GM12878 (cell line): ENCODE data around the gene IL34. TPM values are rescaled to one million over a fixed set of nuclear protein-coding genes. Genes with fewer than 3 reads are reported as not detected.

Experiments used
- ATAC-seq: fragments of 200-7000 bp; cut with Tn5 transposase; 3 replicates; pipeline ENCODE4 v1.9.1; 2020; ENCODE audit warnings: mild to moderate bottlenecking, moderate library complexity
- BruUV-seq: library from RNA; stranded (reverse); fragments of 400-500 nt; replicated peaks from 2 replicates; lab custom pipeline; 2021; lab: Mats Ljungman, UMichigan
- CTCF ChIA-PET: fragments of 300-600 bp; sonication (Branson Sonifier 250); formaldehyde crosslinking; extraction: SDS; loops from one replicate; lab custom pipeline; 2021; ENCODE audit warnings: inconsistent platforms; lab: Yijun Ruan, JAX
- POLR2A ChIA-PET: fragments of 350-600 bp; formaldehyde crosslinking; extraction: SDS; loops from one replicate; lab custom pipeline; 2021; ENCODE audit warnings: inconsistent platforms; lab: Charles Lee
- RAD21 ChIA-PET: fragments of 300-600 bp; sonication (Branson Sonifier 250); formaldehyde crosslinking; loops from one replicate; lab custom pipeline; 2023; ENCODE audit warnings: antibody characterized with exemption; ENCODE audit not compliant: unreplicated experiment; lab: Charles Lee
- SMC1A ChIA-PET: fragments of 300-600 bp; sonication (Branson Sonifier 250); formaldehyde crosslinking; loops from one replicate; lab custom pipeline; 2023; ENCODE audit not compliant: unreplicated experiment, uncharacterized antibody; lab: Charles Lee
- DNase-seq: peaks from one replicate; pipeline ENCODE4 v3.0.0-alpha.2; 2011; ENCODE audit warnings: low read depth, low spot score
- FAIRE-seq: peaks from 3 replicates; lab custom pipeline; 2011; peaks lifted over from hg19 to GRCh38; lab: Jason Lieb, UNC
- H2AFZ ChIP-seq: 2 replicates; pipeline ENCODE4 v1.6.0; 2011; ENCODE audit warnings: low read depth, low read length, control low read depth; ENCODE audit not compliant: control insufficient read depth
- H3K27ac ChIP-seq: 2 replicates; pipeline ENCODE4 v1.5.1; 2011; ENCODE audit warnings: control low read depth; ENCODE audit not compliant: control insufficient read depth, insufficient read depth
- H3K27me3 ChIP-seq, 2 experiments: replicated peaks in 1 of 2; 2 replicates each; pipeline versions ENCODE4 v1.6.0 to v1.6.1; 2011; ENCODE audit warnings: low read length in 1 of 2; ENCODE audit not compliant: control insufficient read depth in 2 of 2, insufficient read depth in 2 of 2
- H3K36me3 ChIP-seq, 2 experiments: 2 replicates each; pipeline ENCODE4 v1.5.1; 2011; ENCODE audit warnings: low read length in 1 of 2; ENCODE audit not compliant: control insufficient read depth in 2 of 2, insufficient read depth in 2 of 2
- H3K4me1 ChIP-seq: 2 replicates; pipeline ENCODE4 v1.6.1; 2011; ENCODE audit warnings: mild to moderate bottlenecking, low read length, moderate library complexity, mixed read lengths; ENCODE audit not compliant: control insufficient read depth, insufficient read depth
- H3K4me2 ChIP-seq: 2 replicates; pipeline ENCODE4 v1.6.0; 2011; ENCODE audit warnings: control low read depth; ENCODE audit not compliant: control insufficient read depth, insufficient read depth
- H3K4me3 ChIP-seq: fragments of 200-600 bp; sonication (generic); 2 replicates; pipeline ENCODE4 v1.5.1; 2016
- H3K79me2 ChIP-seq: 2 replicates; pipeline ENCODE4 v1.6.0; 2011; ENCODE audit warnings: low read length; ENCODE audit not compliant: control insufficient read depth, insufficient read depth
- H3K9ac ChIP-seq: 2 replicates; pipeline ENCODE4 v1.8.0; 2011; ENCODE audit warnings: low read length, control low read depth, mixed read lengths; ENCODE audit not compliant: control insufficient read depth, insufficient read depth
- H3K9me3 ChIP-seq: replicated peaks from 3 replicates; pipeline ENCODE4 v1.5.1; 2011; ENCODE audit warnings: mild to moderate bottlenecking, low read length; ENCODE audit not compliant: control insufficient read depth, insufficient read depth
- H4K20me1 ChIP-seq: 2 replicates; pipeline ENCODE4 v1.6.0; 2011; ENCODE audit not compliant: control insufficient read depth, insufficient read depth
- DPF2 ChIP-seq: fragments of 450-650 bp; IDR thresholded peaks from 2 replicates; pipeline ENCODE4 v1.6.1; 2017; ENCODE audit warnings: mild to moderate bottlenecking
- ETV6 ChIP-seq, 2 experiments: fragments of 450-650 bp in 1 of 2; IDR thresholded peaks in 1 of 2; conservative IDR thresholded peaks in 1 of 2; 2 replicates each; pipeline ENCODE4 v1.6.1; 2014; ENCODE audit warnings: antibody characterized with exemption in 1 of 2, borderline replicate concordance in 1 of 2, low read depth in 1 of 2, mild to moderate bottlenecking in 1 of 2, moderate library complexity in 1 of 2
- KLF5 ChIP-seq: fragments of 450-650 bp; IDR thresholded peaks from 2 replicates; pipeline ENCODE4 v1.6.1; 2014; ENCODE audit warnings: mild to moderate bottlenecking; ENCODE audit not compliant: partially characterized antibody
- MXI1 ChIP-seq: fragments of 150-350 bp; IDR thresholded peaks from 2 replicates; pipeline ENCODE4 v1.6.1; 2011; ENCODE audit warnings: low read depth, mild to moderate bottlenecking, inconsistent platforms, low read length, improper control_type of control experiment
- RFX5 ChIP-seq: IDR thresholded peaks from 2 replicates; pipeline ENCODE4 v1.6.1; 2011; ENCODE audit warnings: low read depth, low read length, improper control_type of control experiment
- SREBF2 ChIP-seq: IDR thresholded peaks from 2 replicates; pipeline ENCODE4 v1.6.1; 2012; ENCODE audit warnings: mild to moderate bottlenecking, low read length
- YBX1 ChIP-seq: fragments of 450-650 bp; IDR thresholded peaks from 2 replicates; pipeline ENCODE4 v1.6.1; 2016; ENCODE audit warnings: antibody characterized with exemption
- ZNF207 ChIP-seq: fragments of 450-650 bp; IDR thresholded peaks from 2 replicates; pipeline ENCODE4 v1.6.1; 2014; ENCODE audit warnings: antibody characterized with exemption, mild to moderate bottlenecking, borderline replicate concordance
- WGBS: methylation state at CpG from one replicate; pipeline ENCODE4 v1.1.6; 2016; ENCODE audit warnings: low lambda C conversion rate; ENCODE audit not compliant: insufficient replicate concordance, insufficient coverage; ENCODE audit errors: missing lambda C conversion rate; 5-methylcytosine and 5-hydroxymethylcytosine counted together
- in situ Hi-C: fragments of 300-500 bp; cut with MboI; formaldehyde crosslinking; loops from 9 replicates; pipeline ENCODE4 v1.14.3; 2018; ENCODE audit warnings: mixed read lengths
- intact Hi-C: fragments of 100-400 bp; cut with micrococcal nuclease; formaldehyde crosslinking; loops from one replicate; pipeline ENCODE4 v1.14.2; 2022; ENCODE audit not compliant: unreplicated experiment
- polyA plus RNA-seq, 11 experiments: library from polyadenylated mRNA; depleted of rRNA in 4 of 11; unstranded in 6 of 11; stranded (reverse) in 5 of 11; fragments of >200 nt; fragmentation: Nextera tagmentation in 4 of 11; fragmentation: Illumina TruSeq in 1 of 11; extraction: Ambion mirVana in 4 of 11; extraction: Trizol in 1 of 11; gene quantifications; 1 replicate in 1 of 11; 2 replicates in 10 of 11; pipeline versions ENCODE4 v1.2.1 to v1.2.3, GENCODE V29; 2011 to 2016; ENCODE audit warnings: inconsistent platforms in 2 of 11, missing spikeins in 2 of 11, low read depth in 1 of 11
- total RNA-seq, 4 experiments: library from RNA; depleted of rRNA in 3 of 4; stranded (reverse); fragments of >200 nt in 3 of 4; fragmentation: Illumina TruSeq in 1 of 4; extraction: Trizol in 1 of 4; gene quantifications; 2 replicates each; pipeline versions ENCODE4 v1.2.1 to v1.2.3, GENCODE V29; 2013 to 2021
- TF ChIP-seq, protein P1 (sequence below): IDR thresholded peaks from 2 replicates; pipeline ENCODE4 v1.6.1; 2011; ENCODE audit warnings: mild to moderate bottlenecking, low read depth, low read length, moderate library complexity; ENCODE audit not compliant: insufficient replicate concordance
- TF ChIP-seq, protein P2 (sequence below): IDR thresholded peaks from 2 replicates; pipeline ENCODE4 v1.6.1; 2012; ENCODE audit warnings: low read depth, low read length, improper control_type of control experiment

Gene IL34
- total and polyA plus RNA-seq, 10 of the 15 experiments (the other 5 are each of a cell fraction or from before 2014, with no cell fraction given), result 0.27 to 0.40 TPM; not detected in 8

DNA sequence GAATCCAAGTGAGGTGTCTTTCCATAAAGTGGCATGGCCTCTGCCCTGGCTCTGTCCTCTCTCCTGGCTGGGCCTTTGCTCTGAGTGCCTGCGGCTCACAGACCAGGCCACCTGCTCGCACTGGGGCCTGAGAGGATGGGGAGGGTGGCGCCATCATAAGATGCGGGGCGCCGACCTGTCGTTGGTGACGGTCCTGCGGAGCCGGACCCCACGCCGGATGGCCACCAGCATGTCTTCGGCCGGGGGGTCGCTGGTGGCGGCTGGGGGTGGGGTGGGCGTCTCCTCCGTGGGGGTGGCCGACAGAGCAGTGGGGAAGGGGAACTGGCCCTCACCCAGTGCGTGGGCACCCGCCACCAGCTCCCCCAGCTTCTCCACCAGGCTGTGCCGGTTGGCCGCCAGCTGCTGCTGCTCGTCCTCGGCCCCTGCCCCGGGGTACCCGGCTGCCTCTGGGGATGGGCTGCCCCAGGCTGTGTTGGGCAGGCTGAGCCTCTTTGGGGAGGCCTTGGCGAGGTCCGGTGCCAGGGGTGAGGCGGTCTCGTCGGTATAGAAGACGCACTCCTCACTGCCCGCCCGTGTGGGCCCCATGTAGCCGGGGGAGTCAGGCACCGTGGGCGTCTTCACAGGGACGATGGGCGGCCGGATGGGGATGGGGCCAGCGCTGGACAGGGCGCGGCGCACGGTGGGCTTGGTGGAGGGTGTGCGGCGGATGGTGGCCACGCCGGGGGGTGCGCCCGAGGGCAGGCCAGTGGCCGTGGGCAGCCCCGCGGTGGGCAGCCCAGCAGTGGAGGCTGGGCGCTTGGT, 17.4 kb downstream of the IL34 start (continued):
- TF ChIP-seq, protein P1, sequence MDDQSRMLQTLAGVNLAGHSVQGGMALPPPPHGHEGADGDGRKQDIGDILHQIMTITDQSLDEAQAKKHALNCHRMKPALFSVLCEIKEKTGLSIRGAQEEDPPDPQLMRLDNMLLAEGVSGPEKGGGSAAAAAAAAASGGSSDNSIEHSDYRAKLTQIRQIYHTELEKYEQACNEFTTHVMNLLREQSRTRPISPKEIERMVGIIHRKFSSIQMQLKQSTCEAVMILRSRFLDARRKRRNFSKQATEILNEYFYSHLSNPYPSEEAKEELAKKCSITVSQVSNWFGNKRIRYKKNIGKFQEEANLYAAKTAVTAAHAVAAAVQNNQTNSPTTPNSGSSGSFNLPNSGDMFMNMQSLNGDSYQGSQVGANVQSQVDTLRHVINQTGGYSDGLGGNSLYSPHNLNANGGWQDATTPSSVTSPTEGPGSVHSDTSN, result no peak
- TF ChIP-seq DPF2 (no peak), ZNF207 (no peak), KLF5 (no peak), MXI1 (no peak), YBX1 (no peak)
- TF ChIP-seq, all 136 proteins: peak for 0

DNA sequence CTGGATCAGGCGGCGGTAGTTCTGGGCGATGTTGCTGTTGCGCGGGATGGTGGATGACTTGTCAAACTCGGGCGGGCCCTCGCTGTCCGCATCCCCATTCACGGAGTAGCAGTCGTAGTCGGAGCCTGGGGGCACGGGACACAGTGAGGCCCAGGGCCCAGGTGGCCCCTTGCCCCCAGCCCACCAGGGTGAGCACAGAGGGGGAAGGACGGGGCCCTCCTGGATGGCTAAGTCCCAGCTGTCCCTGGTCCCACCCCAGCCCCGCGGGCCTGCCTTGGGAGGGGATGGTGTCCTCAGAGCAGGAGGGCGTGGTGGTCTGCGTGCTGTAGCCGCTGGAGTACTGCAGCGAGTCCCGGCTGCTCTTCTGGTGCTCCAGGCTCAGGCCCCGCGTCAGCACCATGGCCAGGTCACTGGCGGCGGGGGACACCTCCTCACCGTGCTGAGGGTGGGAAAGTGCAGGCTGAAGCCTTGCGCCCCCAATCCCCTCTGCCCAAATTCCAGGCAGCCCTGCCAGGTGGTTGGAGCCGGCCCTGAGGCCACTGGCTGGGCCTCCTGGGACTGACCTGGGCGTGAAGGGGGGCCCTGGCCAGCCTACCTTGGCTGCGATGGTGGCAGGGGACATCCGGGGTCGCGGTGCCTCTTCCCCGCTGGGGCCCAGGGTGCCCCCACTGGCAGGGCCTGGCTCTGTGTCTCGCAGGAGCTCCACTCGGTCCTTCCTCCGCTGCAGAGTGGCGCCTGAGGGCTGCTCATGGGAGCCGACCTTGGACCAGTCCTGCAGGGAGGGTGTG, 18.2 kb downstream of the IL34 start:
- POLR2A ChIA-PET, result no interaction called here

More for the DNA sequence above, 18.2 kb downstream of the IL34 start:
- H4K20me1 ChIP-seq, result no peaks in the 10 kb centered on the region
- intact Hi-C loops (no loop called here), in situ Hi-C loops (no loop called here)
- H3K4me3 ChIP-seq, result no peak overlapping the region
- H3K79me2 ChIP-seq, result no peaks in the 10 kb centered on the region
- FAIRE-seq (no peak), DNase-seq (no peak), ATAC-seq (no peak)
- ChIA-PET RAD21 (no interaction called here), SMC1A (no interaction called here), CTCF (no interaction called here)
- no peaks in the 10 kb centered on the region for H3K36me3 ChIP-seq
- H3K27me3 ChIP-seq, result no peaks in the 10 kb centered on the region
- WGBS, result 71% methylated on average over 38 of the region's 39 CpGs
- no peak overlapping the region for H2AFZ ChIP-seq
- H3K4me1 ChIP-seq, result no peaks in the 10 kb centered on the region
- no TSS peak for BruUV-seq
- H3K4me2 ChIP-seq, result no peak overlapping the region
- no peak overlapping the region for H3K27ac ChIP-seq
- no peak overlapping the region for H3K9ac ChIP-seq
- no peaks in the 10 kb centered on the region for H3K9me3 ChIP-seq
- no peak for TF ChIP-seq ETV6 (conservative IDR thresholded peaks at IDR 0.05 in 1 of 2, IDR thresholded peaks at IDR 0.05 in 1 of 2; ENCODE audit: borderline replicate concordance in 1 of 2, low read depth in 1 of 2)
- no peak for TF ChIP-seq SREBF2
- TF ChIP-seq, protein P2, sequence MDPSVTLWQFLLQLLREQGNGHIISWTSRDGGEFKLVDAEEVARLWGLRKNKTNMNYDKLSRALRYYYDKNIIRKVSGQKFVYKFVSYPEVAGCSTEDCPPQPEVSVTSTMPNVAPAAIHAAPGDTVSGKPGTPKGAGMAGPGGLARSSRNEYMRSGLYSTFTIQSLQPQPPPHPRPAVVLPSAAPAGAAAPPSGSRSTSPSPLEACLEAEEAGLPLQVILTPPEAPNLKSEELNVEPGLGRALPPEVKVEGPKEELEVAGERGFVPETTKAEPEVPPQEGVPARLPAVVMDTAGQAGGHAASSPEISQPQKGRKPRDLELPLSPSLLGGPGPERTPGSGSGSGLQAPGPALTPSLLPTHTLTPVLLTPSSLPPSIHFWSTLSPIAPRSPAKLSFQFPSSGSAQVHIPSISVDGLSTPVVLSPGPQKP, result no peak
- no peak for TF ChIP-seq RFX5
